GM12801 (cell line): Measurements from ENCODE around the gene USP48.

Source experiments
- TF ChIP-seq, protein P1 (sequence below): IDR thresholded peaks from one replicate; pipeline ENCODE4 v1.5.1; 2011; ENCODE audit warnings: control low read depth; ENCODE audit not compliant: insufficient read length; ENCODE audit errors: extremely low read depth

USP48 gene

DNA sequence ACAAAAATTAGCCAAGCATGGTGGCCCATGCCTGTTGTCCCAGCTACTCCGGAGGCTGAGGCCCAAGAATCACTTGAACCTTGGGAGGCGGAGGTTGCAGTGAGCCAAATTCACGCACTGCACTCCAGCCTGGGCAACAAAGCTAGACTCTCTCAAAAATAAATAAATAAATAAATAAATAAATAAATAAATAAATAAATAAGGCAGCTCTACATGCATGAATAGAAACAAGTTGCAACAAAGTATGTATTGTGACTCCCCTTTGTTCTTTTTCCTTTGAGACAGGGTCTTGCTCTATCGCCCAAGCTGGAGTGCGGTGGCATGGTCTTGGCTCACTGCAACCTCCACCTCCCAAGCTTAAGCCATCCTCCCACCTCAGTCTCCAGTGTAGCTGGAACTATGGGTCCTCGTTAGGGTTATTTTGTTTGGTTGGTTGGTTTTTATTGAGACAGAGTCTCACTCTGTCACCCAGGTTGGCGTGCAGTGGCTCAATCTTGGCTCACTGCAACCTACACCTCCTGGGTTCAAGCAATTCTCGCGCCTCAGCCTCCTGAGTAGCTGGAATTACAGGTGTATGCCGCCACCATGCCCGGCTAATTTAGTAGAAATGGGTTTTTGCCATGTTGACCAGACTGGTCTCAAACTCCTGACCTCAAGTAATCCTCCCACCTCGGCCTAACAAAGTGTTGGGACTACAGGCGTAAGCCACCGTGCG lies 8.0 kb downstream of the USP48 start:
- TF ChIP-seq, protein P1, sequence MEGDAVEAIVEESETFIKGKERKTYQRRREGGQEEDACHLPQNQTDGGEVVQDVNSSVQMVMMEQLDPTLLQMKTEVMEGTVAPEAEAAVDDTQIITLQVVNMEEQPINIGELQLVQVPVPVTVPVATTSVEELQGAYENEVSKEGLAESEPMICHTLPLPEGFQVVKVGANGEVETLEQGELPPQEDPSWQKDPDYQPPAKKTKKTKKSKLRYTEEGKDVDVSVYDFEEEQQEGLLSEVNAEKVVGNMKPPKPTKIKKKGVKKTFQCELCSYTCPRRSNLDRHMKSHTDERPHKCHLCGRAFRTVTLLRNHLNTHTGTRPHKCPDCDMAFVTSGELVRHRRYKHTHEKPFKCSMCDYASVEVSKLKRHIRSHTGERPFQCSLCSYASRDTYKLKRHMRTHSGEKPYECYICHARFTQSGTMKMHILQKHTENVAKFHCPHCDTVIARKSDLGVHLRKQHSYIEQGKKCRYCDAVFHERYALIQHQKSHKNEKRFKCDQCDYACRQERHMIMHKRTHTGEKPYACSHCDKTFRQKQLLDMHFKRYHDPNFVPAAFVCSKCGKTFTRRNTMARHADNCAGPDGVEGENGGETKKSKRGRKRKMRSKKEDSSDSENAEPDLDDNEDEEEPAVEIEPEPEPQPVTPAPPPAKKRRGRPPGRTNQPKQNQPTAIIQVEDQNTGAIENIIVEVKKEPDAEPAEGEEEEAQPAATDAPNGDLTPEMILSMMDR: no peak

DNA sequence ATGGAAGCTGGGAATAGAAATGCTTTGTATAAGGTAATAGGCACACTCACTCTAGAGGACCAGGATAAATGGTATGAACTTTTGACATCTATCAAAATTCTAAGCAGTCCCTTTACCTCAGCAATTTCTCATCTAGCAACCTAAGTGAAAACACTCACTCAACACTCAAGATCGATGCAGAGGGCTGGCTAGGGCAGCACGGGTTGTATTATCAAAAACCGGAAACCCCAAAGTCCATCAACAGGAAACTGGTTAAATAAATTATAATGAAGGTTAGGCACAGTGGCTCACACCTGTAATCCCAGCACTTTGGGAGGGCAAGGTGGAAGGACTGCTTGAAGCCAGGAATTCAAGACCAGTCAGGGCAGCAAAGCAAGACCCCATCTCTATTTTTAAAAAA lies 9.4 kb downstream of the USP48 start:
- TF ChIP-seq, protein P1: no peak

DNA sequence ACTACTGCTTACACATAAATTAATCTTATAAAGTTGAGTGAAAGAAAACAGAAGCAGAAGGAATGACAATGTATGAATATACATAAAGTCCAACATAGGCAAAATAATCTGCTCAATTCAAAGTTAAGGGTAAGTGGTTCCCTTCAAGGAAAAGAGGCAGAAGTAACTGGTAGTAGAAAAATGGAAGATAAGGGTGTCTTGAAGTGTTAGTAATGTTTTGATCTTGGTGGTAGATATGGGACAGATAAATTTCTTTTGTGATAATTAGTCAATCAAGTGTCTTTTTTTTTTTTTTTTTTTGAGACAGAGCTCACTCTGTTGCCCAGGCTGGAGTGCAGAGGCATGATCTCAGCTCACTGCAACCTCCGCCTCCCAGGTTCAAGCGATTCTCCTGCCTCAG lies 12.7 kb downstream of the USP48 start:
- TF ChIP-seq, protein P1: no peak

DNA sequence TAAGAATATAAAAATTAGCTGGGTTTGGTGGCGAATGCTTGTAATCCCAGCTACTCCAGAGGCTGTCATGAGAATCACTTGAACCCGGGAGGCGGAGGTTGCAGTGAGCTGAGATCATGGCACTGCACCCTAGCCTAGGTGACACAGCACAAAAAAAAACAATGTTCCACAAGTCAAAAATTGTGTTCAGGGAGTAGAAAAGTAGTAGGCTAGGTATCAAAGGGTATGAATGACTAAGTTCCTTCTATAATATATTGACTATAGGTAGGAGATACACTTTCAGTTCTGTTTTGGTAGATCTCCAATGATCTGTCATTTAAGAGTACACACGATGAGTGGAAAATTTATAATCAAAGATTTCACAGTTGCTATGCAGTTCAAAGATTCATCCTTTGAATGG lies 16.7 kb downstream of the USP48 start:
- TF ChIP-seq, protein P1: no peak

DNA sequence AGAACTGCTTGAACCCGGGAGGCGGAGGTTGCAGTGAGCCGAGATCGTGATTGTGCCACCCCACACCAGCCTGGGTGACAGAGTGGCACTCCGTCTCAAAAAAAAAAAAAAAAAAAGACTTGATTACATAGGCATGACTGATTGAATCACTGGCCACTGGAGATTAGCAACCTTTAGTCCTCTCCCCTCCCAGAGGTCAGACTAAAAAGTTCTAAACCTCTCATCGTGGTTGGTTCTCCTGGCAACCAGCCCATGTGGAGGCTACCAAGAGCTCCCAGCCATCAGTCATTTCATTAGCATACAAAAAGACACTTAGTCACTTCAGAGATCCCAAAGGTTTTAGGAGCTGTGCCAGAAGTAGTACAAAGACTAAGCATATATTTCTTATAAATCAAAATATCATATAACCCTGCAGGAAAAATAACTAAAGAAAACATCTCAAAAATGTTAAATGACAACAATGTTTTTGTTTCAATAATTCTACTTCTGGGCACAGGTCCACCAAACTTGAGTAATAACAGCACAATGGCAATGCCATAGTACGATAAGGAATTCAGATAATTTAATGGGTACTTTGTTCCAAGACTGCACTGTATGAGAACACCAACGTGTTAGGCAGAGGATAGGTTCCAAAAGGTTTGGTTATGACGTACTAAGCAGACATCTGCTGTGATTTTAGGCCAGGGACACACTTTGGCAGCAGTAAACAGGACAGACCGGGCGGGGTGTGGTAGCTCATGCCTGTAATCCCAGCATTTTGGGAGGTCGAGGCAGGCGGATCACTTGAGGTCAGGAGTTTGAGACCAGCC lies 18.1 kb downstream of the USP48 start:
- TF ChIP-seq, protein P1: no peak

DNA sequence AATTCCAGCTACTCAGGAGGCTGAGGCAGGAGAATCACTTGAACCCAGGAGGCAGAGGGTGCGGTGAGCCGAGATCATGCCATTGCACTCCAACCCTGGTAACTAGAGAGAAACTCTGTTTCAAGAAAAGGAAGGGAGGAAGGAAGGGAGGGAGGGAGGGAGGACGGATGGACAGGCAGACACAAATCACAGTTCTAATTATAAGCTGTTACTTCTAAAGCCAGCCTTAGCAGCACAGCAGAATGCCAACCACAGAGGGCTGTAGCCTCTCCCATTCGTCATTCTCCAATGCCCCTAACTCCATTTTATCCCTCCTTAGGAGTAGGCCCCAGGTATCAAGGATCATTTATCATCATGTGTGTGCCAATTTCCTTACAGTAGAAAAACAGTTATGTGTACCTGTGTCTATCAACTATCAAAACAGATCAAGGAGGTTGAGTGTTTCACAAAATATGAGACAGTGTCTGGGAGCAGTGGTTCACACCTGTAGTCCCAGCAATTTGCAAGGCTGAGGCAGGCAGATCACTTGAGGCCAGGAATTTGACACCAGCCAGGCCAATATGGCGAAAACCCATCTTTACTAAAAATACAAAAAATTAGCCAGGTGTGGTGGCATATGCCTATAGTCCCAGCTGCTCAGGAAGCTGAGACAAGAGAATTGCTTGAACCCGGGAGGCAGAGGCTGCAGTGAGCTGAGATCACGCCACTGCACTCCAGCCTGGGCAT lies 19.1 kb downstream of the USP48 start:
- TF ChIP-seq, protein P1: no peak

DNA sequence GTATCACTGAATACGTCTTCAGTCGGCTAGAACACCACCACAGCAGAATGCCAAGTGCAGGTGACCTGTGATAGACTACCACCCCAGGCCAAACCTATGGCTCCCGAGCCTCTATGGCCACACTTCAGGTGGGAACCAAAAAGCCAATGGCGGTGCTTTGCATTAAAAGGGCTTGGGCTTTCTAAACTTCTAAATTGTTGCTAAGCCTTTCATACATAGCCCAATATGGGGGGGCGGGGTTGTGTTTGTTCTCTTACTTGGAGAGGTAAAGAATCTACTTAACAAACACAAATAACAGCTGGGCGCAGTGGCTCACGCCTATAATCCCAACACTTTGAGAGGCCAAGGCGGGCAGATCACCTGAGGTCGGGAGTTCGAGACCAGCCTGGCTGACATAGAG lies 19.7 kb downstream of the USP48 start:
- TF ChIP-seq, protein P1: no peak
